ENCODE data around the gene SERGEF.

The SERGEF gene

GRCh38 chr11:17766073-17766359 is 246.8 kb downstream of the SERGEF start:
- DNase-seq = no peak

GRCh38 chr11:17765356-17766072 is 247.3 kb downstream of the SERGEF start:
- no peak for DNase-seq

- DNase-seq = no peak
Measured at GRCh38 chr11:17764446-17765218, 248.2 kb downstream of the SERGEF start.

GRCh38 chr11:17763703-17764102 is 249.1 kb downstream of the SERGEF start:
- DNase-seq = no peak

GRCh38 chr11:17763244-17763643 is 249.6 kb downstream of the SERGEF start:
- DNase-seq = no peak

- no peak for DNase-seq
Measured at GRCh38 chr11:17762309-17762974, 250.4 kb downstream of the SERGEF start.

GRCh38 chr11:17760102-17761029 is 252.5 kb downstream of the SERGEF start:
- peak in 1 of 2 experiments; percentile 13 for DNase-seq

- DNase-seq = no peak
Measured at GRCh38 chr11:17755891-17756290, 257.0 kb downstream of the SERGEF start.

- DNase-seq = no peak
Measured at GRCh38 chr11:17753641-17754040, 259.2 kb downstream of the SERGEF start.

GRCh38 chr11:17753153-17753552 is 259.7 kb downstream of the SERGEF start:
- no peak for DNase-seq

- no peak for DNase-seq
Measured at GRCh38 chr11:17752144-17752543, 260.7 kb downstream of the SERGEF start.

GRCh38 chr11:17751558-17751957 is 261.3 kb downstream of the SERGEF start:
- DNase-seq = no peak

GRCh38 chr11:17750801-17751165 is 262.1 kb downstream of the SERGEF start:
- no peak for DNase-seq

- no peak for DNase-seq
Measured at GRCh38 chr11:17750013-17750800, 262.6 kb downstream of the SERGEF start.

- no peak for DNase-seq
Measured at GRCh38 chr11:17748761-17749721, 263.8 kb downstream of the SERGEF start.

GRCh38 chr11:17748044-17748443 is 264.8 kb downstream of the SERGEF start:
- DNase-seq = no peak

GRCh38 chr11:17747131-17747955 is 265.5 kb downstream of the SERGEF start:
- DNase-seq = no peak

GRCh38 chr11:17746096-17746495 is 266.8 kb downstream of the SERGEF start:
- DNase-seq = no peak

- no peak for DNase-seq
Measured at GRCh38 chr11:17745023-17745772, 267.6 kb downstream of the SERGEF start.

Data from NCI-H446 (cell line).